K562 (cell line): Measurements from ENCODE around the gene LAMP1.

Experiments used
- GABPA ChIP-seq: fragments of 200-800 bp; sonication (Bioruptor generic); conservative IDR thresholded peaks from 2 replicates; pipeline ENCODE4 v1.6.1; 2016; ENCODE audit warnings: low read depth, missing genetic modification characterization, missing compliant biosample characterization
- JUNB ChIP-seq: fragments of 450-650 bp; formaldehyde crosslinking; conservative IDR thresholded peaks from 2 replicates; pipeline ENCODE4 v1.4.0; 2020; ENCODE audit warnings: mild to moderate bottlenecking
- NR2F6 ChIP-seq: fragments of 450-650 bp; formaldehyde crosslinking; IDR thresholded peaks from 2 replicates; pipeline ENCODE4 v1.4.0; 2020; ENCODE audit warnings: mild to moderate bottlenecking
- POLR2A ChIP-seq: fragments of 450-650 bp; conservative IDR thresholded peaks from 2 replicates; pipeline ENCODE4 v1.6.1; 2016
- RAD21 ChIP-seq, 2 experiments: fragments of 250-450 bp in 1 of 2; fragments of 450-650 bp in 1 of 2; sonication (Bioruptor Pico) in 1 of 2; formaldehyde crosslinking in 1 of 2; IDR thresholded peaks in 1 of 2; conservative IDR thresholded peaks in 1 of 2; 2 replicates each; pipeline versions ENCODE4 v1.4.0 to v1.8.0; 2020 to 2022; ENCODE audit warnings: mild to moderate bottlenecking in 2 of 2, moderate library complexity in 1 of 2
- SP2 ChIP-seq: IDR thresholded peaks from 2 replicates; pipeline ENCODE4 v1.6.1; 2011; ENCODE audit warnings: mild to moderate bottlenecking, low read depth, low read length, moderate library complexity; ENCODE audit not compliant: poor library complexity, severe bottlenecking; ENCODE audit errors: extremely low read depth
- ZBTB1 ChIP-seq: sonication (generic); formaldehyde crosslinking; IDR thresholded peaks from 2 replicates; pipeline ENCODE4 v1.8.1; 2023; ENCODE audit warnings: missing genetic modification reagents, low read depth, mild to moderate bottlenecking, borderline replicate concordance

- TF ChIP-seq GABPA (tag) (no peak), POLR2A (no peak), SP2 (no peak), NR2F6 (CRISPR knock-in tag) (no peak), RAD21 (CRISPR knock-in tag; conservative IDR thresholded peaks at IDR 0.05 in 1 of 2, IDR thresholded peaks at IDR 0.05 in 1 of 2) (no peak), JUNB (CRISPR knock-in tag) (no peak), ZBTB1 (CRISPR knock-in tag) (no peak)
Measured at GRCh38 chr13:113371061-113371460, 74.0 kb downstream of the LAMP1 start.
